Natural killer cell treated with Interleukin-12 subunit alpha and Interleukin-12 subunit beta and Interleukin-15 and Interleukin-18, amount 100 ng/mL, for 72 hours (primary cell): Measurements from ENCODE around the gene PSMD8. TPM values are rescaled to one million over a fixed set of nuclear protein-coding genes. Genes with fewer than 3 reads are reported as not detected.
"Not testable (repeated sequence)": the region's sequence is repeated elsewhere in the genome, so short reads cannot be mapped to it uniquely, and the experiment has no call there.

Experiments used
- ATAC-seq, 2 donors: fragments of 150-1000 bp; cut with Tn5 transposase in 1 of 2; sonication (Bioruptor Pico), chemical (Tn5 transposase) in 1 of 2; 2 replicates each; pipeline ENCODE4 v1.10.0; 2021
- DNase-seq: peaks from one replicate; pipeline ENCODE4 v3.0.0; 2022; ENCODE audit warnings: low spot score
- H3K27ac Mint-ChIP-seq, 2 donors: 1 replicate in 1 of 2; 2 replicates in 1 of 2; pipeline ENCODE4 v1.8.0; 2022; ENCODE audit warnings: mixed read lengths in 2 of 2, mild to moderate bottlenecking in 1 of 2, moderate library complexity in 1 of 2
- H3K27me3 Mint-ChIP-seq, 2 donors: 1 replicate in 1 of 2; 2 replicates in 1 of 2; pipeline ENCODE4 v1.8.0; 2022; ENCODE audit warnings: mixed read lengths in 2 of 2
- H3K36me3 Mint-ChIP-seq: one replicate; pipeline ENCODE4 v1.8.0; 2022; ENCODE audit warnings: mixed read lengths
- H3K4me1 Mint-ChIP-seq, 2 donors: 1 replicate in 1 of 2; 2 replicates in 1 of 2; pipeline ENCODE4 v1.8.0; 2022; ENCODE audit warnings: low read depth in 2 of 2, mixed read lengths in 2 of 2, mild to moderate bottlenecking in 1 of 2
- H3K4me3 Mint-ChIP-seq: one replicate; pipeline ENCODE4 v1.8.0; 2022; ENCODE audit warnings: mixed read lengths
- H3K9me3 Mint-ChIP-seq: 2 replicates; pipeline ENCODE4 v1.8.0; 2022; ENCODE audit warnings: mixed read lengths
- total RNA-seq, 2 donors: library from RNA; stranded (reverse); gene quantifications; one replicate each; pipeline ENCODE4 v1.2.3, GENCODE V29; 2022

The PSMD8 gene
- total RNA-seq, 2 donors from 2014 or later, result 133 to 252 TPM

- Mint-ChIP-seq H3K4me1 (peaks cover 6 to 15% of the 10 kb centered on the region in 2 donors), H3K27ac (no peak overlapping the region), H3K4me3 (no peak overlapping the region), H3K9me3 (no peaks in the 10 kb centered on the region), H3K36me3 (no peaks in the 10 kb centered on the region), H3K27me3 (peaks cover 17 to 18% of the 10 kb centered on the region in 2 donors)
- DNase-seq (no peak), ATAC-seq (no peak)
Observed at GRCh38 chr19:38399537-38399936, 25.2 kb downstream of the PSMD8 start.

- Mint-ChIP-seq H3K4me3 (no peak overlapping the region), H3K9me3 (no peaks in the 10 kb centered on the region), H3K36me3 (no peaks in the 10 kb centered on the region), H3K27me3 (peaks cover 15 to 17% of the 10 kb centered on the region in 2 donors), H3K27ac (no peak overlapping the region), H3K4me1 (peaks cover 0 to 11% of the 10 kb centered on the region in 2 donors)
- DNase-seq, result no peak
- ATAC-seq, result no peak
Observed at GRCh38 chr19:38400361-38400760, 26.0 kb downstream of the PSMD8 start.

DNA sequence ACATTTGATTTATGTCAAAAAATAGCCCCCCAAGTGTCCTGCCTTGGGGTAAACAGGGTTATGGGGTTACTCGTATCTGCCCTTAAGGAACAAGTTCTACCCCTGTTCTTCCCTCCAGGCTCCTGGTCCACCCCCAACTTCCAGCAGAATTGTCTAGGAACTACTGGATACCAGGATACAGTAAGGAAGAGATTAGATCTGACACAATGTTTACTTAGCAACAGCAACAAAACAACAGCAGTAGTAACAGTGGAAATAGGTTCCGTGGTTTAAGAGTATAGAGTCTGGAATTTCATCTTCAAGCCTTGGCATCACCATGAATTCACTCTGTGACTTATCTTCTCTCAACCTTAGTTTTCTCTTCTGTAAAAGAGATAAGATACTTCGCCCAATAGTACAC lies 26.8 kb downstream of the PSMD8 start:
- no peak for DNase-seq
- peaks cover 0 to 11% of the 10 kb centered on the region in 2 donors for H3K4me1 Mint-ChIP-seq
- H3K27ac Mint-ChIP-seq, result peak overlapping the region in 1 of 2 donors; percentile 51
- no peaks in the 10 kb centered on the region for H3K9me3 Mint-ChIP-seq
- no peak for ATAC-seq
- no peak overlapping the region for H3K4me3 Mint-ChIP-seq
- H3K36me3 Mint-ChIP-seq, result no peaks in the 10 kb centered on the region
- H3K27me3 Mint-ChIP-seq, result peaks cover 15 to 17% of the 10 kb centered on the region in 2 donors

- no peak for ATAC-seq
Observed at GRCh38 chr19:38402623-38402966, 28.2 kb downstream of the PSMD8 start.

GRCh38 chr19:38402967-38403674 lies 28.8 kb downstream of the PSMD8 start, which contains the start of gene FAM98C:
Gene FAM98C (plus strand): TSS chr19:38403093. CDS start chr19:38403154, 61 bp downstream.
- Mint-ChIP-seq H3K9me3 (no peaks in the 10 kb centered on the region), H3K4me3 (peak within 1 kb of the TSS; percentile 86), H3K36me3 (no peaks in the 10 kb centered on the region), H3K27ac (peak within 1 kb of the TSS; percentile 69 to 82), H3K27me3 (peaks cover 7 to 9% of the 10 kb centered on the region in 2 donors), H3K4me1 (peaks cover 0 to 7% of the 10 kb centered on the region in 2 donors)
- peak; percentile 99 for ATAC-seq
- DNase-seq, result peak; percentile 97

More at GRCh38 chr19:38402623-38402966, 28.2 kb downstream of the PSMD8 start:
- Mint-ChIP-seq H3K4me3 (peak overlapping the region; percentile 86), H3K27me3 (peaks cover 7 to 9% of the 10 kb centered on the region in 2 donors), H3K36me3 (no peaks in the 10 kb centered on the region), H3K4me1 (peaks cover 0 to 7% of the 10 kb centered on the region in 2 donors), H3K27ac (peak overlapping the region; percentile 69 to 82), H3K9me3 (no peaks in the 10 kb centered on the region)
- DNase-seq, result no peak

DNA sequence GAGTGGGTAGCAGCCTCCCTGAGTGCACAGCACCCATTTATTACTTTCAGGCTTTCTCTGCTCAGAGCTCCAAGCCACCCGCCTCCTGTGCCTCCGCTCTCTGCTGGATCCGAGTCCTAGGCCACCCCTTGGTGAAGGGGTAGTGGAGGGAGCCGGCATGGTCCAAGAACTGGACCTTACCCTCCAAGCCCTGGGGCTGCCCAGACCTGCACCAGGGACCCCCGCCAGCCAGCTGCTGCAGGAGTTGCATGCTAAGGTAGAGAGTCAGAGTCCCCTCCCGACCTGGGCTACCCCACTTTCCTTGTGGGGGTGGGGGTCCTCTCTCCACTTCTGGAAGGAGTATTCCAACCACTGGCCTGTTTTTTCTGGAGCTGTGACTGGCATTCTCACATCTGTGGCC lies 30.5 kb downstream of the PSMD8 start:
- Mint-ChIP-seq H3K27me3 (peaks cover 0 to 2% of the 10 kb centered on the region in 2 donors), H3K4me3 (peak overlapping the region; percentile 34), H3K4me1 (peaks cover 0 to 10% of the 10 kb centered on the region in 2 donors), H3K9me3 (no peaks in the 10 kb centered on the region), H3K36me3 (no peaks in the 10 kb centered on the region), H3K27ac (peak overlapping the region in 1 of 2 donors; percentile 53)
- no peak for DNase-seq
- no peak for ATAC-seq

DNA sequence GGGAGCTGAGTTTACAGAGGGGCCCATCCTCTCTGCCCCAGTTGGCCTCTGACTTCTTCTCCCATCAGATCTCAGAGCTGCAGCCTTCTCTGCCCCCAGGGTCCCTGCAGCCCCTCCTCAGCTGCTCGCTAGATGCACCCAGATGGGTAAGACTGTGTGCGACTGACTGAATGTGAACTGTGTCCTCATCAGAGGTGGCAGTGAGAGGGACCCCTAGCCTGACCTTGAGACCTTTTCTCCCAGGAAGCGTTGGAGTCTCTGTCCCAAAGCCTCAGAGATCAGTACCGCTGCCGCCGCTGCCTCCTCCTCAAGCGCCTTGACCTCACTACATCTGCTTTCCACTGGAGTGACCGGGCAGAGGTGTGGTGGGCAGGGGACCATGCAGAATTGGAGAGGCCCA lies 30.9 kb downstream of the PSMD8 start:
- Mint-ChIP-seq H3K36me3 (no peaks in the 10 kb centered on the region), H3K27ac (no peak overlapping the region), H3K4me1 (peaks cover 0 to 10% of the 10 kb centered on the region in 2 donors), H3K27me3 (no peaks in the 10 kb centered on the region), H3K9me3 (no peaks in the 10 kb centered on the region), H3K4me3 (peak overlapping the region; percentile 34)
- ATAC-seq, result no peak
- no peak for DNase-seq

DNA sequence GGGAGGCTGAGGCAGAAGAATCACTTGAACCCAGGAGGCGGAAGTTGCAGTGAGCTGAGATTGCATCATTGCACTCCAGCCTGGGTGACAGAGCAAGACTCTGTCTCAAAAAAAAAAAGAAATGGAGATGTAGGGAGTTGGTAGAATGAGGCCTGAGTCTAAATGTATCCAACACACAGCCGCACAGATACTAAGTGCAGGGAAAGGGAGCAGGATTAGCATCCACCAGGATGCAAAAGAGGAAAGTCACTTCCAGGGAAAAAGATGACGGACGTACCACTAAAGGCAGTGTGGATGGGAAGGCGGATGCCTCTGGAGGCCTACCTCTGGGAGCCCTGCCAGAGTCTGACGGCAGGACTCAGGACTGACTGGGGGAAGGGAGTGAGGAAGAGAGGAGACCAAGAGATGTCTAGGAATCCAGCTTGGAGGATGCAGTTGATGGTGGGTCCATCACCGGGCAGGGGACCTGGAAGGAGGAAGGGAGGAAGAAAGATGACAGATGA lies 35.3 kb downstream of the PSMD8 start:
- Mint-ChIP-seq H3K36me3 (no peaks in the 10 kb centered on the region), H3K27me3 (no peaks in the 10 kb centered on the region), H3K4me3 (no peak overlapping the region), H3K9me3 (no peaks in the 10 kb centered on the region), H3K27ac (no peak overlapping the region), H3K4me1 (peaks cover 0 to 3% of the 10 kb centered on the region in 2 donors)
- ATAC-seq (no peak), DNase-seq (no peak)

DNA sequence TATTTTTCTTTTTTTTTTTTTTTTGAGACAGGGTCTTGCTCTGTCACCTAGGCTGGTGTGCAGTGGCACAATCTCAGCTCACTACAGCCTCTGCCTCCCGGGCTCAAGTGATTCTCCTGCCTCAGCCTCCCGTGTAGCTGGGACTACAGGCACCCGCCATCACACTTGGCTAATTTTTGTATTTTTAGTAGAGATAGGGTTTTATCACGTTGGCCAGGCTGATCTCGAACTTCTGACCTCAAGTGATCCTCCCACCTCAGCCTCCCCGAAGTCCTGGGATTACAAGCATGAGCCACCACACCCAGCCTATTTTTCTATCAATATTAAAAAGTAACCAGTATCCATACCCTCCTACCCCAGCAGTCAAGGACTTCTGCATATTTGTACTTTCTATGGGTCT lies 36.0 kb downstream of the PSMD8 start:
- not testable (repeated sequence) for ATAC-seq, H3K36me3 Mint-ChIP-seq, DNase-seq, H3K27ac Mint-ChIP-seq, H3K9me3 Mint-ChIP-seq, H3K4me3 Mint-ChIP-seq, H3K4me1 Mint-ChIP-seq, H3K27me3 Mint-ChIP-seq

DNA sequence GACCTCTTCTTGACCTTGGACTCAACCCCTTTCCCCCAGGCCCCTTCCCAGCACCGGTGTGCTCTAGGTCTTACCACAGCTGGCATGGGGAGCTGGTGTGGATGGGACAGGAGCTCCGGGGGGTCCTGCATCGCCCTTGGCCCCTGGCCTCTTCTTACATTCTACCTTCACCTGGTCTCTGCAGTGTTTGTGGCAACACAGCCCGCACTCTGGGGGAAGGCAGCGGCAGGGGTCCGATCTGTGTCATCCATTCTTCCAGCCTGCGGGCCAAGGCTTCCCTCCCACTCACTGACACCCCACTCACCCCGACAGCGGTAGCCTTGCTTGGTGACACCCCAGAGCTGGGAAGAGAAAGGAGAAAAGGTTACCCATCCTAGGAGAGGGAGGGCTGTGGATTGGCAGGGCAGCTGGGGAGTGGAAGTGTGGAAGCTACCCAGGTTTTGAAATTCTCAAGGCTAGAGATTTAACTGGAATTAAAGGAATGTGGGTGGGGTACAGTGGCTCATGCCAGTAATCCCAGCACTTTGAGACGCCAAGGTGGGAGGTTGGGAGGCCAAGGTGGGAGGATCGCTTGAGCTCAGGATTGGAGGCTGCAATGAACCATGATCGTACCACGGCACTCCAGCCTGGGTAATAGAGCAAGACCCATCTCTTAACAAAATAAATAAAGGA lies 36.8 kb downstream of the PSMD8 start:
- ATAC-seq (peak in 1 of 2 donors; percentile 32), DNase-seq (no peak)
- peaks cover 0 to 3% of the 10 kb centered on the region in 2 donors for H3K4me1 Mint-ChIP-seq
- no peaks in the 10 kb centered on the region for H3K27me3 Mint-ChIP-seq
- no peaks in the 10 kb centered on the region for H3K9me3 Mint-ChIP-seq
- H3K36me3 Mint-ChIP-seq, result no peaks in the 10 kb centered on the region
- H3K27ac Mint-ChIP-seq, result no peak overlapping the region
- H3K4me3 Mint-ChIP-seq, result no peak overlapping the region

DNA sequence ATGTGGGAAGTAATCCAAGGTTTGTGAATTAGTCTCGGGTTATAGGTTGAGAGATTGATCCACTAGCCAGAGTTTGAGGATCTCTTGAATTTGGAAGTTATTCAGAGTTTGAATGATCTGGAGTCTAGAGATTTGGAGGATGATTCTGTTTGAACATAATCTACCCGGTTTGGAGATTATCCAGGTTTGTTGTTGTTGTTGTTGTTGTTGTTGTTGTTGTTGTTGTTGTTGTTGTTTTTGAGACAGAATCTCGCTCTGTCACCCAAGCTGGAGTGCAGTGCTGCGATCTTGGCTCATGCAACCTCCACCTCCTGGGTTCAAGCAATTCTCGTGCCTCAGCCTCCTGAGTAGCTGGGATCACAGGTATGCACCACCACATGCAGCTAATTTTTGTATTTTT lies 37.5 kb downstream of the PSMD8 start:
- not testable (repeated sequence) for H3K27ac Mint-ChIP-seq, DNase-seq, H3K27me3 Mint-ChIP-seq, H3K4me1 Mint-ChIP-seq, ATAC-seq, H3K9me3 Mint-ChIP-seq, H3K36me3 Mint-ChIP-seq, H3K4me3 Mint-ChIP-seq

GRCh38 chr19:38412491-38412890 lies 38.1 kb downstream of the PSMD8 start:
- H3K27ac Mint-ChIP-seq, result no peak overlapping the region
- no peak overlapping the region for H3K4me3 Mint-ChIP-seq
- no peak for DNase-seq
- H3K9me3 Mint-ChIP-seq, result no peaks in the 10 kb centered on the region
- no peaks in the 10 kb centered on the region for H3K36me3 Mint-ChIP-seq
- ATAC-seq, result no peak
- H3K4me1 Mint-ChIP-seq, result peaks cover 7 to 13% of the 10 kb centered on the region in 2 donors
- H3K27me3 Mint-ChIP-seq, result no peaks in the 10 kb centered on the region

DNA sequence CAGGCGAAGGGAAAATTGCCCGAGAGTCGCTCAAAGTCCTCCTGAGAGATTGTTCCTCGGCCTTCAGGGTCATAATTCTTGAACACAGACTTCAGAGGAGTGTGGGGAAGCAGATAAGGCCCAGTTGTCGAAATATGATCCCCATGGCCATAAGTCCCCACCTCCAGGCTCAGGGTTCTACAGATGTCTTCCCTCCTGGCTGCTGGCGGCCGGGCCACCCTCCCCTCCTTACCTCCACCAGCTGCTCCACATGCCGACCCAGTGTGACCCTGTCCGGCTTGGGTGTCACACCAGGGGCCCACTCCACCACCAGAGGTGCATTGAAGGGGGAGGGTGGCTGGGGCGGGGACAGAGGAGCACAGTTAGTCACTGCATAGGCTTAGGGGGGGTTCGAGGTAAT lies 38.6 kb downstream of the PSMD8 start:
- H3K36me3 Mint-ChIP-seq, result no peaks in the 10 kb centered on the region
- ATAC-seq (no peak), DNase-seq (no peak)
- H3K4me3 Mint-ChIP-seq, result no peak overlapping the region
- H3K27ac Mint-ChIP-seq, result no peak overlapping the region
- H3K27me3 Mint-ChIP-seq, result no peaks in the 10 kb centered on the region
- H3K4me1 Mint-ChIP-seq, result peaks cover 12 to 17% of the 10 kb centered on the region in 2 donors
- H3K9me3 Mint-ChIP-seq, result no peaks in the 10 kb centered on the region

DNA sequence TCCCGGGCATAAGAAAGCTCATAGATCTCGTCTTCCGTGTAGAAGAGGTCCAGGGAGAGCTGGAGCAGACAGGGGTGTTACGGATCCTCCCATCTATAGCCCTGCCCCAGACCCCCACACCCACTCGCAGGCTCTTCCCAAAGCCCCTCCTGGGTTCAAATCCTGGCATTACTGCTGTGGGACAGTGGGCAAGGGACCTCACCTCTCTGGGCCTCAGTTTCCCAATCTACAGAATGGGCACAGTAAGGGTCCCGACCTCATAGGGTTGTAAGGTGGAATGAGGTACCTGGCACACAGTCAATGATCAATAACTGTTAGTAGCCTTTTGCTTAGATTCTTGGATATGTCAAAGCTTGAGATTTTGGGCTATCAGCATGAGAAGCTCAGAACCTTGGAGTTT lies 39.0 kb downstream of the PSMD8 start:
- Mint-ChIP-seq H3K27ac (no peak overlapping the region), H3K9me3 (no peaks in the 10 kb centered on the region), H3K4me3 (no peak overlapping the region), H3K36me3 (no peaks in the 10 kb centered on the region), H3K4me1 (peaks cover 13 to 19% of the 10 kb centered on the region in 2 donors), H3K27me3 (no peaks in the 10 kb centered on the region)
- DNase-seq, result no peak
- no peak for ATAC-seq
